Neuronal stem cell (in vitro differentiated cells): ENCODE measurements around the gene CCDC197.

Experiments
- DNase-seq: peaks from one replicate; pipeline ENCODE4 v3.0.0-alpha.2; 2013; ENCODE audit warnings: low spot score
- H2AFZ ChIP-seq: one replicate; pipeline ENCODE4 v1.6.1; 2013; ENCODE audit warnings: mild to moderate bottlenecking, low read length, inconsistent platforms
- H2AK5ac ChIP-seq: 2 replicates; pipeline ENCODE4 v1.6.1; 2013; ENCODE audit warnings: low read depth, mild to moderate bottlenecking, inconsistent platforms, low read length, moderate library complexity, mixed read lengths
- H2BK120ac ChIP-seq: 2 replicates; pipeline ENCODE4 v1.6.1; 2013; ENCODE audit warnings: low read depth, mild to moderate bottlenecking, inconsistent platforms, low read length, moderate library complexity, mixed read lengths
- H2BK12ac ChIP-seq: one replicate; pipeline ENCODE4 v1.6.1; 2013; ENCODE audit warnings: low read length, inconsistent platforms
- H2BK15ac ChIP-seq: 2 replicates; pipeline ENCODE4 v1.6.1; 2013; ENCODE audit warnings: mild to moderate bottlenecking, low read length, inconsistent platforms, mixed read lengths
- H2BK5ac ChIP-seq: one replicate; pipeline ENCODE4 v1.6.1; 2013; ENCODE audit warnings: inconsistent platforms, mild to moderate bottlenecking, low read length, moderate library complexity
- H3K14ac ChIP-seq: one replicate; pipeline ENCODE4 v1.6.1; 2013; ENCODE audit warnings: low read length, inconsistent platforms
- H3K18ac ChIP-seq: 2 replicates; pipeline ENCODE4 v1.6.1; 2013; ENCODE audit warnings: low read length, inconsistent platforms
- H3K23ac ChIP-seq: 2 replicates; pipeline ENCODE4 v1.6.1; 2013; ENCODE audit warnings: low read depth, mild to moderate bottlenecking, mixed read lengths, low read length, inconsistent platforms; ENCODE audit not compliant: poor library complexity
- H3K27ac ChIP-seq: replicated peaks from 3 replicates; pipeline ENCODE4 v1.5.1; 2013; ENCODE audit warnings: low read length, inconsistent platforms
- H3K27me3 ChIP-seq, 3 experiments: 2 replicates each; pipeline ENCODE4 v1.6.1; 2013; ENCODE audit warnings: low read length in 3 of 3, mild to moderate bottlenecking in 2 of 3, inconsistent platforms in 1 of 3, low read depth in 1 of 3, mixed read lengths in 1 of 3, moderate library complexity in 1 of 3; ENCODE audit not compliant: control insufficient read depth in 3 of 3, insufficient read depth in 3 of 3
- H3K36me3 ChIP-seq, 2 donors: replicated peaks in 1 of 2; 2 replicates each; pipeline ENCODE4 v1.6.1; 2013; ENCODE audit warnings: low read length in 2 of 2; ENCODE audit not compliant: control insufficient read depth in 2 of 2, insufficient read depth in 2 of 2
- H3K4ac ChIP-seq: 2 replicates; pipeline ENCODE4 v1.6.1; 2013; ENCODE audit warnings: inconsistent platforms, mild to moderate bottlenecking, low read length, moderate library complexity
- H3K4me1 ChIP-seq, 2 donors: 1 replicate in 1 of 2; 2 replicates in 1 of 2; pipeline ENCODE4 v1.6.1; 2013; ENCODE audit warnings: low read length in 2 of 2, low read depth in 1 of 2; ENCODE audit not compliant: control insufficient read depth in 2 of 2, insufficient read depth in 1 of 2
- H3K4me2 ChIP-seq: one replicate; pipeline ENCODE4 v1.6.1; 2013; ENCODE audit warnings: mild to moderate bottlenecking, low read length, inconsistent platforms; ENCODE audit not compliant: insufficient read depth, poor library complexity, severe bottlenecking
- H3K4me3 ChIP-seq, 2 donors: 2 replicates each; pipeline ENCODE4 v1.5.1; 2013; ENCODE audit warnings: low read length in 2 of 2, mild to moderate bottlenecking in 2 of 2, inconsistent platforms in 1 of 2, moderate library complexity in 1 of 2
- H3K79me1 ChIP-seq: one replicate; pipeline ENCODE4 v1.6.1; 2013; ENCODE audit warnings: low read depth, mild to moderate bottlenecking, inconsistent platforms, low read length, moderate library complexity
- H3K9ac ChIP-seq: one replicate; pipeline ENCODE4 v1.6.1; 2013; ENCODE audit warnings: mild to moderate bottlenecking, low read depth, low read length, inconsistent platforms; ENCODE audit not compliant: poor library complexity
- H3K9me3 ChIP-seq, 2 donors: replicated peaks in 1 of 2; 2 replicates each; pipeline versions ENCODE3 to v1.6.1; 2013; ENCODE audit warnings: low read length in 2 of 2, mild to moderate bottlenecking in 2 of 2, inconsistent platforms in 1 of 2, low read depth in 1 of 2, mixed read lengths in 1 of 2, moderate library complexity in 1 of 2; ENCODE audit not compliant: control insufficient read depth in 2 of 2, insufficient read depth in 1 of 2
- H4K8ac ChIP-seq: one replicate; pipeline ENCODE4 v1.6.1; 2013; ENCODE audit warnings: low read depth, mild to moderate bottlenecking, inconsistent platforms, low read length, moderate library complexity
- H4K91ac ChIP-seq: one replicate; pipeline ENCODE4 v1.6.1; 2013; ENCODE audit warnings: low read length, low read depth, mild to moderate bottlenecking, inconsistent platforms; ENCODE audit not compliant: poor library complexity
- WGBS, 2 donors: extraction: QIAGEN DNeasy Blood & Tissue Kit; methylation state at CpG; one replicate each; pipeline ENCODE4 v1.1.7; 2013; ENCODE audit warnings: missing lambda C conversion rate in 2 of 2, mixed read lengths in 1 of 2; ENCODE audit not compliant: insufficient read length in 2 of 2, insufficient replicate concordance in 1 of 2; ENCODE audit errors: extremely low coverage in 2 of 2; 5-methylcytosine and 5-hydroxymethylcytosine counted together

Gene CCDC197

DNA sequence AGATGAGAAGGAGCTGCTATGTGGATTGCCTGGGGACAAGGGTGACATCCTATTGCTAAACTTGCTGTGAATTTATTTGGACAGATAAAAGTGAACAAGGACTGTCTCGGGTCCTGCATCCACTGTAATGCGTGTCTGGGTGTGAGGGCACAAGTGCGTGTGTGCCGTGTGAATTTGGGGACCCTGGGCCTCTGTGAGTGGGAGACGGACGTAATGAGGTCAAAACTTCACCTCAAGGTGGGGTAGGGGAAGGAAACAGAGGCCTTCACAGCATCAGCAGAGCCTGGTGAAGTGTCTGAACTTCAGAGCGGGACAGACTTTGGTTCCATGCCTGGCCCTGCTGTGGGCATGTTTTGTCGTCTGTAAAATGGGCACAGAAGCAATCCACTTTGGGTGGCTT is 35.5 kb upstream of the CCDC197 start:
- Histone ChIP-seq H2AFZ (no peak overlapping the region), H2AK5ac (no peak overlapping the region)

DNA sequence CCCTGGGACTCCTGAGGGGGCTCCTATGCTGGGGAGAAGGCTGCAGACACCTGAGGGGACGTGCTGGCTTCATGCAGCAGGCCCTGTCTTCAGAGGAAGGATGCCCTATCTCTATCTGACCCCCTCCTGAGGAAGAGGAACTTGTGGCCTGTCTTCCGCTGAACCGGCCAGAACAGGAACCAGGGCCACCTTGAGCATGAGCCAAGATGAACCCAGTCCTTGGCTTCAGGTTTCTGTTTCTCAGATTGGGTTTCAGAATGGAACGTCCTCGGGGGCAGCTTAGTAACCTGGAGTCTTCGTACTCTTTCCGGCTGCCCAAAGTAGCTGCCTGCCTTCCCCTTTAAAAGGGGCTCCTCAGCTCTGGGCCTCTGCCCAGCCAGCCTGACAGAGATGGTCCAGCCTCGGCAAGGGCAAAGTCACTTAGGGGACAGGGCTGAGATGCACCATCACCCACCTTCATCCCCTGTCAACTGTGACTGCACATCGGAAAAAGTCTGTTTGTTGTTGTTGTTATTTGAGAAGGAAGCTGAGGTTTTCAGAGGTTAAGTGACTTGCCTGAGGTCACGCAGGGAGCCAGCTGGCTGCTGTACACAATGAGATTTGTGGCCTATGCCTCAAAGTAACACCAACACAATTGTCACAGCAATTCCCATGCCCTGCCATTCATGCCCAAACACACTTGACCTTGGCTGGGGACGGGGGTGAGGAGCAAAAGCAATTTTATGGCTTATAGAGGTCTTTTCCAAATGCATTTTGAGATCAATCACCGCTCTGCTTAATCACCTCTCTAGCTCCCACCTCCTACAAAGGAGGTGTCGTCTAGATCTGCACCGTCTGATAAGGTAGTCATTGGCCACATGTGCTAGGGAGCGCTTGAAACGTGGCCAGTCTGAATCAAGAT is 34.1 kb upstream of the CCDC197 start:
- no peak overlapping the region for H3K27ac ChIP-seq
- H3K4me1 ChIP-seq = peaks cover 8% of the 10 kb centered on the region in 2 donors
- no peak overlapping the region for H3K4me2 ChIP-seq
- H3K9ac ChIP-seq = no peak overlapping the region
- peak overlapping the region; percentile 21 for H3K14ac ChIP-seq
- H3K36me3 ChIP-seq = no peaks in the 10 kb centered on the region
- H2BK120ac ChIP-seq = no peak overlapping the region
- no peak overlapping the region for H3K4me3 ChIP-seq
- no peak overlapping the region for H2BK12ac ChIP-seq
- H2AK5ac ChIP-seq = no peak overlapping the region
- H4K8ac ChIP-seq = no peak overlapping the region
- peaks cover 0 to 3% (median 0%) of the 10 kb centered on the region in 3 experiments for H3K27me3 ChIP-seq
- no peak overlapping the region for H3K18ac ChIP-seq
- H3K79me1 ChIP-seq = no peaks in the 10 kb centered on the region
- DNase-seq = no peak
- no peak overlapping the region for H3K23ac ChIP-seq
- no peaks in the 10 kb centered on the region for H3K9me3 ChIP-seq
- no CpG with 5 or more reads among the region's 16 CpGs for WGBS, 2 donors
- no peak overlapping the region for H2AFZ ChIP-seq
- H2BK15ac ChIP-seq = no peak overlapping the region
- H4K91ac ChIP-seq = no peak overlapping the region
- peak overlapping the region; percentile 20 for H2BK5ac ChIP-seq
- H3K4ac ChIP-seq = no peak overlapping the region

More for the DNA sequence above, 35.5 kb upstream of the CCDC197 start:
- Histone ChIP-seq H3K36me3 (no peaks in the 10 kb centered on the region), H4K8ac (no peak overlapping the region), H3K4me2 (no peak overlapping the region), H4K91ac (no peak overlapping the region), H3K14ac (no peak overlapping the region), H3K9me3 (no peaks in the 10 kb centered on the region), H3K27me3 (peaks cover 0 to 6% (median 0%) of the 10 kb centered on the region in 3 experiments), H3K4me3 (no peak overlapping the region), H3K9ac (no peak overlapping the region), H2BK120ac (no peak overlapping the region), H3K27ac (no peak overlapping the region), H3K79me1 (no peaks in the 10 kb centered on the region), H3K4me1 (peaks cover 8% of the 10 kb centered on the region in 2 donors), H2BK15ac (no peak overlapping the region), H3K23ac (no peak overlapping the region), H3K4ac (no peak overlapping the region), H2BK12ac (no peak overlapping the region), H3K18ac (no peak overlapping the region), H2BK5ac (no peak overlapping the region)
- WGBS, 2 donors = no CpG with 5 or more reads among the region's 8 CpGs
- DNase-seq = no peak

- Histone ChIP-seq H3K9ac (no peak overlapping the region), H4K91ac (no peak overlapping the region), H3K4me3 (no peak overlapping the region), H3K9me3 (no peaks in the 10 kb centered on the region), H2AFZ (no peak overlapping the region), H3K36me3 (no peaks in the 10 kb centered on the region), H3K23ac (no peak overlapping the region), H3K4ac (no peak overlapping the region), H3K14ac (no peak overlapping the region), H3K27me3 (peaks cover 0 to 10% (median 0%) of the 10 kb centered on the region in 3 experiments), H3K18ac (no peak overlapping the region), H4K8ac (no peak overlapping the region), H3K4me2 (no peak overlapping the region), H2BK15ac (no peak overlapping the region), H2BK12ac (no peak overlapping the region), H2BK120ac (no peak overlapping the region), H3K27ac (no peak overlapping the region), H2BK5ac (no peak overlapping the region), H3K4me1 (peaks cover 8% of the 10 kb centered on the region in 2 donors), H3K79me1 (no peaks in the 10 kb centered on the region), H2AK5ac (no peak overlapping the region)
- DNase-seq = no peak
- WGBS, 2 donors = no CpG with 5 or more reads among the region's 4 CpGs
These were observed 33.4 kb upstream of the CCDC197 start for GRCh38 chr14:93963692-93964091.

GRCh38 chr14:93964281-93964680 is 32.8 kb upstream of the CCDC197 start:
- whole genome bisulfite sequencing, 2 donors = no CpG with 5 or more reads among the region's 10 CpGs
- H3K79me1 ChIP-seq = no peaks in the 10 kb centered on the region
- H2BK12ac ChIP-seq = no peak overlapping the region
- no peak overlapping the region for H2AK5ac ChIP-seq
- H2BK120ac ChIP-seq = no peak overlapping the region
- H4K91ac ChIP-seq = no peak overlapping the region
- H3K4me1 ChIP-seq = peaks cover 6% of the 10 kb centered on the region in 2 donors
- no peak overlapping the region for H2AFZ ChIP-seq
- H3K36me3 ChIP-seq = no peaks in the 10 kb centered on the region
- no peak overlapping the region for H3K23ac ChIP-seq
- H3K9me3 ChIP-seq = no peaks in the 10 kb centered on the region
- peaks cover 0 to 16% (median 0%) of the 10 kb centered on the region in 3 experiments for H3K27me3 ChIP-seq
- H3K27ac ChIP-seq = no peak overlapping the region
- no peak overlapping the region for H4K8ac ChIP-seq
- H3K4ac ChIP-seq = no peak overlapping the region
- peak overlapping the region in 1 of 2 donors; percentile 31 for H3K4me3 ChIP-seq
- H3K18ac ChIP-seq = no peak overlapping the region
- DNase-seq = no peak
- no peak overlapping the region for H3K4me2 ChIP-seq
- no peak overlapping the region for H2BK5ac ChIP-seq
- no peak overlapping the region for H3K14ac ChIP-seq
- peak overlapping the region; percentile 38 for H3K9ac ChIP-seq
- H2BK15ac ChIP-seq = no peak overlapping the region
